ENCODE measurements around the gene MACROD2.

GRCh38 chr20:14432597-14432996, 437.3 kb downstream of the MACROD2 start:
- TF ChIP-seq CTCF (IDR thresholded peaks at IDR 0.05) (no peak), POLR2A (IDR thresholded peaks at IDR 0.05) (no peak), EP300 (IDR thresholded peaks at IDR 0.05) (no peak)
